ENCODE data around the gene C5AR1.
A peak's percentile ranks its signal among the peaks of the same experiment; 100 is the strongest.
"Not testable (repeated sequence)": the region's sequence is repeated elsewhere in the genome, so short reads cannot be mapped to it uniquely, and the experiment has no call there.

C5AR1 gene

DNA sequence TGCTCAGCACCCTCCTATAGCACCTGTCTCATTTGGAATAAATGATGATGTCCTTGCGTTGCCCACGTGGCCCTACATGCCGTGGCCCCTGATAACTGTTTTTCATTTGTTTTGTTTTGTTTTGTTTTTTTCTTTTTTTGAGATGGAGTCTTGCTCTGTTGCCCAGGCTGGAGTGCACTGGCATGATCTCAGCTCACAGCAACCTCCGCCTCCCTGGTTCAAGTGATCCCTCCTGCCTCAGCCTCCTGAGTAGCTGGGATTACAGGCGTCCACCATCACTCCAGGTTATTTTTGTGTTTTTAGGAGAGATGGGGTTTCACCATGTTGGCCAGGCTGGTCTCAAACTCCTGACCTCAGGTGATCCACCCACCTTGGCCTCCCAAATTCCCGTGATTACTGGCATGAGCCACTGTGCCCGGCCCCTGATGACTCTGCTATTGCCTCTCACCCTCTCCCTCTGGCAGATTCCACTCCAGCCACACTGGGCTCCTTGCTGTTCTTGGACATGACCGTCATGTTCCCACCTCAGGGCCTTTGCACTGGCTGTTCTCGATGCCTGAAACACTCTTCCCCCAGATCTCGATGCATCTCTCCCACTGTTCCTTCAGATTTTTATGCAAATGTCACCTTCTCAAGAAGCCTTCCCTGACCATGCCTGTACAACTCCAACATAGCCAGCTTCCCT is 29.7 kb downstream of the C5AR1 start:
- Mint-ChIP-seq H3K9me3 (no peaks in the 10 kb centered on the region), H3K27me3 (no peaks in the 10 kb centered on the region), H3K27ac (peak overlapping the region; percentile 81), H3K36me3 (peaks cover 3% of the 10 kb centered on the region), H3K4me1 (peaks cover 9% of the 10 kb centered on the region), H3K4me3 (no peak overlapping the region)

DNA sequence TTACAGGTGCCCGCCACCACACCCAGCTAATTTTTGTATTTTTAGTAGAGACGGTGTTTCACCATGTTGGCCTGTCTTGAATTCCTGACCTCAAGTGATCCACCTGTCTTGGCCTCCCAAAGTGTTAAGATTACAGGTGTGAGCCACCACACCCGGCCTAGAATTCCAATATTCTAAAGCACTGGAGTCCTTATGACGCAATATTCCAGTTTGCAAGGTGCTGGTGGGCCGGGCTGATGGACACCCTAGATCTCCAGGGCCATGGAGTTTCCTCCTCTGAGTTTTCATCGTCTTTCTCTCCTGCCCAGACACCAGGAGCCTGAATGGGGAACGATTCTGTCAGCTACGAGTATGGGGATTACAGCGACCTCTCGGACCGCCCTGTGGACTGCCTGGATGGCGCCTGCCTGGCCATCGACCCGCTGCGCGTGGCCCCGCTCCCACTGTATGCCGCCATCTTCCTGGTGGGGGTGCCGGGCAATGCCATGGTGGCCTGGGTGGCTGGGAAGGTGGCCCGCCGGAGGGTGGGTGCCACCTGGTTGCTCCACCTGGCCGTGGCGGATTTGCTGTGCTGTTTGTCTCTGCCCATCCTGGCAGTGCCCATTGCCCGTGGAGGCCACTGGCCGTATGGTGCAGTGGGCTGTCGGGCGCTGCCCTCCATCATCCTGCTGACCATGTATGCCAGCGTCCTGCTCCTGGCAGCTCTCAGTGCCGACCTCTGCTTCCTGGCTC is 31.0 kb downstream of the C5AR1 start:
- peaks cover 3% of the 10 kb centered on the region for H3K36me3 Mint-ChIP-seq
- H3K4me3 Mint-ChIP-seq: no peak overlapping the region
- no peaks in the 10 kb centered on the region for H3K27me3 Mint-ChIP-seq
- no peaks in the 10 kb centered on the region for H3K9me3 Mint-ChIP-seq
- H3K27ac Mint-ChIP-seq: no peak overlapping the region
- H3K4me1 Mint-ChIP-seq: peaks cover 9% of the 10 kb centered on the region

DNA sequence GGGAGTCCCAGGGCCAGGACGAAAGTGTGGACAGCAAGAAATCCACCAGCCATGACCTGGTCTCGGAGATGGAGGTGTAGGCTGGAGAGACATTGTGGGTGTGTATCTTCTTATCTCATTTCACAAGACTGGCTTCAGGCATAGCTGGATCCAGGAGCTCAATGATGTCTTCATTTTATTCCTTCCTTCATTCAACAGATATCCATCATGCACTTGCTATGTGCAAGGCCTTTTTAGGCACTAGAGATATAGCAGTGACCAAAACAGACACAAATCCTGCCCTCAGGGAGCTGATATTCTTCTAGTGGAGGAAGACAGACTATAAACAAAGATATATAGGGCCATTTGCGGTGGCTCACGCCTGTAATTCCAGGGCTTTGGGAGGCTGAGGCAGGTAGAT is 32.1 kb downstream of the C5AR1 start:
- Mint-ChIP-seq H3K36me3 (peaks cover 3% of the 10 kb centered on the region), H3K4me3 (no peak overlapping the region)

DNA sequence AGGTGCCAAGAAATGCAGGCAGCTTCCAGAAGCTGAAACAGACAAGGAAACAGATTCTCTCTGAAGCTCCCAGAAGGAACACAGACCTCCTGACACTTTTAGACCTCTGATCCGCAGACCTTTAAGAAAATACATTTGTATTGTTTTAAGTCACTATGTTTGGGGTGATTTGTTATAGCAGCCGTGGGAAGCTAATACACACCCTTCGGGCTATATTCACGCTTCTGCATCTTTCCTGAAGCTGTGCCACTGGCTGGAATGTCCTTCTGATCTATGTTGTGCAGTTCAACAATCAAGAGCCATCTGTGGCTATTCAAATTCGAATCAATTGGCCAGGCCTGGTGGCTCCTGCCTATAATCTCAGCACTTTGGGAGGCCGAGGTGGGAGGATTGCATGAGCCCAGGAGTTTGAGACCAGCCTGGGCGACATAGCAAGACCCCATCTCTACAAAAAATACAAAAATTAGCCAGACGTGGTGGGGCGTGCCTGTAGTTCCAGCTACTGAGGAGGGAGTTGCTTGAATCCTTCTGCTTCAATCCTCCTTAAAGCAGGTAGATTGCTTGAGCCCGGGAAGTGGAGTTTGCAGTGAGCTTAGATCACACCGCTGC is 33.6 kb downstream of the C5AR1 start:
- Mint-ChIP-seq H3K27me3 (no peaks in the 10 kb centered on the region), H3K9me3 (no peaks in the 10 kb centered on the region), H3K27ac (no peak overlapping the region), H3K36me3 (peaks cover 3% of the 10 kb centered on the region), H3K4me3 (no peak overlapping the region), H3K4me1 (no peaks in the 10 kb centered on the region)

More for the DNA sequence above, 32.1 kb downstream of the C5AR1 start:
- H3K9me3 Mint-ChIP-seq: no peaks in the 10 kb centered on the region
- H3K4me1 Mint-ChIP-seq: peaks cover 4% of the 10 kb centered on the region
- H3K27me3 Mint-ChIP-seq: no peaks in the 10 kb centered on the region
- no peak overlapping the region for H3K27ac Mint-ChIP-seq

DNA sequence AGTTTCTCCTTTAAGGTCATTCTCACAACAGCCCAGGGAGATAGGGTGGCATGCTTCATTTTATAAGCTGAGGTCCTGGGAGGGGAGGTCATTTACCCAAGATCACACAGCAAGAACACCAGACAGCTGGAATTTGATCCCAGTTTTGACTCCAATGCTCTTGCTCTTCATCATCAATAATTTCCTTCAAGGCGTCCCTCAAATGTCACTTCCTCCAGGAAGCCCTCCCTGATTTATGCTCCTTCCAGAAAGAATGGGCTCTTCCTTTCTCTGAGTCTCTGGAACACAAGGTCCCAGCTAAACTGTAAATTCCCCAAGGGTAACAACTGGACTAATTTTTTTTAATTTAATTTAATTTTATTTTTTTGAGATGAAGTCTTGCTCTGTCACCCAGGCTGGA is 34.8 kb downstream of the C5AR1 start:
- Mint-ChIP-seq H3K27me3 (no peaks in the 10 kb centered on the region), H3K36me3 (peaks cover 7% of the 10 kb centered on the region), H3K4me1 (peaks cover 5% of the 10 kb centered on the region), H3K9me3 (no peaks in the 10 kb centered on the region), H3K4me3 (no peak overlapping the region), H3K27ac (no peak overlapping the region)

DNA sequence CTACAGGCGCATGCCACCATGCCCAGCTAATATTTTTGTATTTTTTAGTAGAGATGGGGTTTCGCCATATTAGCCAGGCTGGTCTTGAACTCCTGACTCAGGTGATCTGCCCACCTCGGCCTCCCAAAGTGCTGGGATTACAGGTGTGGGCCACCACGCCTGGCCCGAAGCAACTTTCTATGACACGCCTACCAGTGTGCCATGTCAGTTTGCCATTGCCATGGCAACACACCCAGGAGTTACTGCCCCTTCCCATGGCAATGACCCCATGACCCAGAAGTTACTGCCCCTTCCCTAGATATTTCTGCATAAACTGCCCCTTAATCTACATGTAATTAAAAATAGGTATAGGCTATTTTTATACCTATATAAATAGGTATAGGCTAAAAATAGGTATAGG is 36.4 kb downstream of the C5AR1 start:
- H3K27me3 Mint-ChIP-seq, H3K27ac Mint-ChIP-seq, H3K4me3 Mint-ChIP-seq, H3K9me3 Mint-ChIP-seq: not testable (repeated sequence)
- Mint-ChIP-seq H3K4me1 (peaks cover 19% of the 10 kb centered on the region), H3K36me3 (peaks cover 13% of the 10 kb centered on the region)

DNA sequence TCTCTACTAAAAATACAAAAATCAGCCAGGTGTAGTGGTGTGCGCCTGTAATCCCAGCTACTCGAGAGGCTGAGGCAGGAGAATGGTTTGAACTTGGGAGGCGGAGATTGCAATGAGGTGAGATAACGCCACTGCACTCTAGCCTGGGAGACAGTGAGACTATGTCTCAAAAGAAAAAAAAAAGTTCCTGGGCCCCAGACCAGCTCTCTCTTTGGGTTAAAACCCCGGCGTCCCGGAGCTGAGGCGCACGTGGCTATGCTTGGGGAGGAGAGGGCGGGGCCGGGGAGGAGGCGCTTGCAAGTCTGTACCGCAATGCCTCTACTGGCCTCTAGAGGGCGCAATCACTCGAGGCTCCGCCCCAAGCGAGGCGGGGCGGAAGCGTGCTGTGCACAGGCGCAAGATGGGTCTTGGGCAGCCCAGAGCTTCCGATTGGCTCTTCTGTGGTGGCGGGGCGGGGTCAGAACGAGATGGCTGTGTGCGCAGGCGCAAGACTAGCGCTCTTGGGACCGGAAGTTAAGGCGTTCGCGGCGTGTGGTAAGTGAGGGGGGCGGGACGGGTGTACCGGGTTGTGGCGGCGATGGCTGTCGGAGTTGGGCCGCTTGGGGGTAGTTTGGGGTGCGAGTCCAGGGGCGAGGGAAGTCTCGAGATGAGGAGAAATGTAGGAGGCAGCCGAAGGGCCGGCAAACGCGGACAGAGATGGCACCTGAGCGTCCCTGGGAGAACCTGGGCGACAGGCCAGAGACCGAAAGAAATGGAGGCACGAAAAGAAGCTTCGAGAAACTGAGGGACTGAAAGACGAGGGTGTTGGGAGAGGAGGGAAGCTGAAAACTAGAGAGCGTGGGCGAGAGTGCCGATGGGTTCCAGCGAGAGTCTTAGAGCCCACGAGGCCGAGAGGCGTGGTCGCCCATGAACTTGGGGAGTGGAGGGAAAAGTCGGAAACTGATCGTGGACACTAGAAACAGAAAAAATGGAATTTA is 39.4 kb downstream of the C5AR1 start, which contains the start of gene DHX34:
Gene DHX34, plus strand, starts transcription at position 497 of the 977 bp plus-strand sequence. CDS start 3,716 bp downstream, outside the sequence.
- H3K27me3 Mint-ChIP-seq: no peaks in the 10 kb centered on the region
- H3K4me3 Mint-ChIP-seq: peak within 1 kb of the TSS; percentile 92
- no peaks in the 10 kb centered on the region for H3K9me3 Mint-ChIP-seq
- H3K4me1 Mint-ChIP-seq: peaks cover 42% of the 10 kb centered on the region
- H3K27ac Mint-ChIP-seq: peak within 1 kb of the TSS; percentile 91
- H3K36me3 Mint-ChIP-seq: peaks cover 13% of the 10 kb centered on the region

DNA sequence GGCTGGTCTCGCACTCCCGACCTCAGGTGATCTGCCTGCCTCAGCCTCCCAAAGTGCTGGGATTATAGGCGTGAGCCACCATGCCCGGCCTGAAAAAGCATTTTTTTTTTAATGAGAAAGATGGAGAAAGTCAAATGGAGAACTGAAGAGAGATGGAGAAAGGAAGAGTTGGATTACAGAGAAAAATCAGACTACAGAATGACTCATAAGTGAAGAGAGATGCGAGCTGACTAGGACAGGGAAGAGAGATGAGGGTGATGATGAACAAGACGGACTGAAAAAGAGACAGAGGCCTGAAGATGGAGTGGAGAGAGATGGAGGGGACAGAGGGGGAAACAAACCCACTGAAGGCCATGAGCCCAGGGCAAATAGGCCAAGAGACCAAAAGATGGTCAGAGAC is 41.0 kb downstream of the C5AR1 start:
- Mint-ChIP-seq H3K36me3 (peaks cover 15% of the 10 kb centered on the region), H3K27ac (peak overlapping the region; percentile 5), H3K4me1 (peaks cover 52% of the 10 kb centered on the region), H3K27me3 (no peaks in the 10 kb centered on the region), H3K9me3 (no peaks in the 10 kb centered on the region), H3K4me3 (peak overlapping the region; percentile 92)

DNA sequence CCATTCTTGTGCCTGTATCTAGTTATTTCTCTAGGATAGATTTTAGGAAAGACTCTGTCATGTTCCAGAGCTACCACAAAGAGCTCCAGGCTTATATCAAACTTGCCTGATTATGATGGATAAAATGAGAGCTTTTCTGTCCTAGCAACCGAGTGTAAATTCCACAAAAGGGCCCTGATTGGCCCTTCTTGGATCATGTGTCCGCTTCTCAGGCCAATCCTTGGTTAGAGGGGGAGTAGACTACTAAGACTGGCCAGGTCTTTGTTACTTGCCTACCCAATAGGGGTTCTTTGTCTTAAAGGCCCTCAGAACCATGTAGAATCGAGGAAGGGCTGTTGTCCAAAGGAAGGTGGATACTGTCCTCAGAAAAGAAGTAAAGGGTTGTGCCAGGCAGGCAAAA is 41.9 kb downstream of the C5AR1 start:
- Mint-ChIP-seq H3K36me3 (peaks cover 21% of the 10 kb centered on the region), H3K27ac (no peak overlapping the region), H3K4me1 (peaks cover 52% of the 10 kb centered on the region), H3K4me3 (no peak overlapping the region), H3K9me3 (no peaks in the 10 kb centered on the region), H3K27me3 (no peaks in the 10 kb centered on the region)

DNA sequence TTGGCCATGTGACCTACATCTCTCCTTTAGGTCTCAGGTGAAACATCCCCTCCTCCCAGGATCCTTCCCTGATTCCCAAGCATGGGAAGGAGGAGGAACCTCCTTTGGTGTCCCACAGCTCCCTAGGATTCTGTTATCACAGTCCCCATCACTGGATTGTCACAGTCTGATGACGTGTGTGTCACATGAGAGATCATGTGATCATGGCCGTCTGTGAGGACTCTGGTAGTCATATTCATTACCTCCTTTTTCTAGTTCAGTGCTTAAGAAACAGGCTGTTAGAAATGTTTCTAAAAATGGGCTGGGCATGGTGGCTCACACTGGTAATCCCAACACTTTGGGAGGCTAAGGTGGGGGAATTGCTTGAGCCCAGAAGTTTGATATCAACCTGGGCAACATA is 42.4 kb downstream of the C5AR1 start:
- Mint-ChIP-seq H3K27me3 (no peaks in the 10 kb centered on the region), H3K36me3 (peaks cover 21% of the 10 kb centered on the region), H3K4me3 (no peak overlapping the region), H3K4me1 (peaks cover 52% of the 10 kb centered on the region), H3K9me3 (no peaks in the 10 kb centered on the region), H3K27ac (no peak overlapping the region)

DNA sequence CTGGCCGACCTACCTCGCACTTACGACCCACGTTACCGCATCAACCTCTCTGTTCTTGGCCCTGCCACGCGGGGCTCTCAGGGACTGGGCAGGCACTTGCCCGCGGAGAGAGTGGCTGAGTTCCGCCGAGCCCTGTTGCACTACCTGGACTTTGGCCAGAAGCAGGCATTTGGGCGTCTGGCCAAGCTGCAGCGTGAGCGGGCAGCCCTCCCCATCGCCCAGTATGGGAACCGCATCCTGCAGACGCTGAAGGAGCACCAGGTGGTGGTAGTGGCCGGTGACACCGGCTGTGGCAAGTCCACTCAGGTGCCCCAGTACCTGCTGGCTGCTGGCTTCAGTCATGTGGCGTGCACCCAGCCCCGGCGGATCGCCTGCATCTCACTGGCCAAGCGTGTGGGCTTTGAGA is 43.6 kb downstream of the C5AR1 start:
- Mint-ChIP-seq H3K36me3 (peaks cover 25% of the 10 kb centered on the region), H3K27ac (no peak overlapping the region), H3K9me3 (no peaks in the 10 kb centered on the region), H3K4me3 (no peak overlapping the region), H3K27me3 (no peaks in the 10 kb centered on the region), H3K4me1 (peaks cover 56% of the 10 kb centered on the region)

DNA sequence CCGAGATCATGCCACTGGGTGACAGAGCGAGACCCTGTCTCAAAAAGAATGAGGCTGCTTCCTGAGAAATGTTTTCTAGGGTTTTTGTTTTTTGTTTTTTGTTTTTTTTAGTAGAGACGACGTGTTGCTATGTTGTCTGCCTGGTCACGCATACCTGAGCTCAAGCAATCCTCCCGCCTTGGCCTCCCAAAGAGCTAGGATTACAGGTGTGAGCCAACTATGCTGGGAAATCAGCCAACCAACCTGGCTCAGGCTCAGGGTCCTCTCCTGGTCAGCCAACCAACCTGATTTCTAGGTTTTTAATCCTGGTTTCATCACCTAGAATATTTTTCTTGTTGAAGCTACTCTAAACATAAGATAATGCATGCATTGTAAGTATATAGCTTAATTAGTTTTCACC is 47.2 kb downstream of the C5AR1 start:
- Mint-ChIP-seq H3K4me1 (peaks cover 30% of the 10 kb centered on the region), H3K27me3 (no peaks in the 10 kb centered on the region), H3K4me3 (no peak overlapping the region), H3K9me3 (no peaks in the 10 kb centered on the region), H3K36me3 (peaks cover 23% of the 10 kb centered on the region), H3K27ac (no peak overlapping the region)

DNA sequence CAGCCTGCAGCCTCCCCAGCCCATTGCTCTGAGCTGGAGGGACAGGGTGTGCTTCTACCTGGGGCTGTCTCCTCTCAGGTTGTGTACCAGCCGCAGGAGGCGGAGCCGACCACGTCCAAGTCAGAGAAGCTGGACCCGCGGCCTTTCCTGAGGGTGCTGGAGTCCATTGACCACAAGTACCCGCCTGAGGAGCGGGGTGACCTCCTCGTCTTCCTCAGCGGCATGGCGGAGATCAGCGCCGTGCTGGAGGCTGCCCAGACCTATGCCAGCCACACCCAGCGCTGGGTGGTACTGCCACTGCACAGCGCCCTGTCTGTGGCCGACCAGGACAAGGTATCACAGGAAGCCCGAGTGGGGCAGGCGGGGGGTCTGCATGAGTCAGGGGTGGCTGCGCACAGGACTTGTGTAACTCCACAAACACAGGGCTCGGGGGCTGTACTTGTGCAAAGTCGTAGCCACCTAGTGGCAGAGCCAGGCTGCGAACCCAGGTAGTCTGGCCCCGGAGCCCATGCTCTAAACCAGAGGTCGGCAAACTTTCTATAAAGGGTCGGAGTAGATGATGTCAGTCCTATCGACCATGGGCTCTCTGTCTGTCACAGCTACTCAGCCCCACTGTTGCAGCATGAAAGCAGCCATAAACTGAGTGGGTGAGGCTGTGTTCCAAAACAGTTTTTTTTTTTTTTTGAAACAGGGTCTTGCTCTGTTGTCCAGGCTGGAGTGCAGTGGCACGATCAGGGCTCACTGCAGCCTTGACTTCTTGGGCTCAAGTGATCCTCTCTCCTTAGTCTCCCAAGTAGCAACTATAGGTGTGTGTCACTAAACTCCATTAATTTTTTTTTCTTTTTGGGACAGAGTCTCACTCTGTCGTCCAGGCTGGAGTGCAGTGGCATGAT is 48.4 kb downstream of the C5AR1 start:
- H3K4me3 Mint-ChIP-seq: no peak overlapping the region
- peaks cover 19% of the 10 kb centered on the region for H3K4me1 Mint-ChIP-seq
- H3K36me3 Mint-ChIP-seq: peaks cover 20% of the 10 kb centered on the region
- no peak overlapping the region for H3K27ac Mint-ChIP-seq
- H3K9me3 Mint-ChIP-seq: no peaks in the 10 kb centered on the region
- no peaks in the 10 kb centered on the region for H3K27me3 Mint-ChIP-seq

DNA sequence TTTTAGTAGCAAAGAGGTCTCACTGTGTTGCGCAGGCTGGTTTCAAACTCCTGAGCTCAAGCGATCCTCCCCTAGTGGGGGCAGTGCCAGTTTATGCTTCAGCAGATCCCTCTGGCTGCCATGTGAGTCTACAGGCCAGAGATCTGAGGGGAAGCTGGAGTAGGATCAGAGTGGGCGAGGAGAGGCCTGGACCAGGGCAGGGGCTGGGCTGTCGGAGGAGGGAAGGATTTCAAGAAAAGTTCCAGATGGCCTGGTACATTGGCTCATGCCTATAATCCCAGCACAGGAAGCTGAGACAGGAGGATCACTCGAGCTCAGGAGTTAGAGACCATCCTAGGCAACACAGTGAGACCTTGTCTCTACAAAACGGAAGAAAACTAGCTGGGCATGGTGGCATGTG is 49.3 kb downstream of the C5AR1 start:
- H3K27me3 Mint-ChIP-seq: no peaks in the 10 kb centered on the region
- peaks cover 20% of the 10 kb centered on the region for H3K36me3 Mint-ChIP-seq
- H3K4me3 Mint-ChIP-seq: no peak overlapping the region
- H3K27ac Mint-ChIP-seq: no peak overlapping the region
- H3K9me3 Mint-ChIP-seq: no peaks in the 10 kb centered on the region
- H3K4me1 Mint-ChIP-seq: peaks cover 15% of the 10 kb centered on the region

All from activated naive CD4-positive, alpha-beta T cell treated with anti-CD3 and anti-CD28 coated beads, Interleukin-2, amount 50 U/mL, for 24 hours (primary cell).